SK-N-SH (cell line): ENCODE results near the gene TEN1.
A peak's percentile ranks its signal among the peaks of the same experiment; 100 is the strongest.

Source experiments
- CHD2 ChIP-seq: fragments of 150-350 bp; IDR thresholded peaks from 2 replicates; pipeline ENCODE4 v1.6.1; 2018; ENCODE audit warnings: low read length; ENCODE audit not compliant: partially characterized antibody
- EP300 ChIP-seq, 2 experiments: IDR thresholded peaks; 2 replicates each; pipeline versions ENCODE4 v1.4.0 to v1.6.1; 2012; ENCODE audit warnings: borderline replicate concordance in 1 of 2, low read depth in 1 of 2, low read length in 1 of 2
- EZH2phosphoT487 ChIP-seq: fragments of 200-600 bp; sonication (generic); IDR thresholded peaks from 2 replicates; pipeline ENCODE4 v1.6.1; 2017; ENCODE audit warnings: low read depth, mixed run types, mild to moderate bottlenecking, antibody characterized with exemption, moderate library complexity, borderline replicate concordance
- MEF2A ChIP-seq: IDR thresholded peaks from 2 replicates; pipeline ENCODE4 v1.4.0; 2012; ENCODE audit warnings: low read depth, borderline replicate concordance
- MXI1 ChIP-seq: IDR thresholded peaks from 2 replicates; pipeline ENCODE4 v1.6.1; 2012; ENCODE audit warnings: mild to moderate bottlenecking, low read depth, low read length, improper control_type of control experiment
- POLR2AphosphoS5 ChIP-seq: IDR thresholded peaks from 2 replicates; pipeline ENCODE4 v1.6.1; 2012; ENCODE audit warnings: low read depth, low read length
- RAD21 ChIP-seq: IDR thresholded peaks from 2 replicates; pipeline ENCODE4 v1.6.1; 2012; ENCODE audit warnings: mild to moderate bottlenecking, low read length
- SMC3 ChIP-seq: IDR thresholded peaks from 2 replicates; pipeline ENCODE4 v1.6.1; 2012; ENCODE audit warnings: low read depth, low read length, improper control_type of control experiment
- TCF12 ChIP-seq: IDR thresholded peaks from 2 replicates; pipeline ENCODE4 v1.4.0; 2012
- YY1 ChIP-seq: IDR thresholded peaks from 2 replicates; pipeline ENCODE4 v1.4.0; 2012; ENCODE audit warnings: low read depth, mild to moderate bottlenecking
- TF ChIP-seq, protein P1 (sequence below): fragments of 200-600 bp; sonication (generic); IDR thresholded peaks from 2 replicates; pipeline ENCODE4 v1.6.1; 2017; ENCODE audit warnings: antibody characterized with exemption, mild to moderate bottlenecking, moderate library complexity
- TF ChIP-seq, protein P2 (sequence below): IDR thresholded peaks from 2 replicates; pipeline ENCODE4 v1.6.1; 2012; ENCODE audit warnings: mild to moderate bottlenecking, low read depth, low read length, moderate library complexity

GRCh38 chr17:75978938-75979704, at the start of gene TEN1, which contains the start of gene ACOX1:
- no peak for TF ChIP-seq RAD21
- TF ChIP-seq, protein P1, sequence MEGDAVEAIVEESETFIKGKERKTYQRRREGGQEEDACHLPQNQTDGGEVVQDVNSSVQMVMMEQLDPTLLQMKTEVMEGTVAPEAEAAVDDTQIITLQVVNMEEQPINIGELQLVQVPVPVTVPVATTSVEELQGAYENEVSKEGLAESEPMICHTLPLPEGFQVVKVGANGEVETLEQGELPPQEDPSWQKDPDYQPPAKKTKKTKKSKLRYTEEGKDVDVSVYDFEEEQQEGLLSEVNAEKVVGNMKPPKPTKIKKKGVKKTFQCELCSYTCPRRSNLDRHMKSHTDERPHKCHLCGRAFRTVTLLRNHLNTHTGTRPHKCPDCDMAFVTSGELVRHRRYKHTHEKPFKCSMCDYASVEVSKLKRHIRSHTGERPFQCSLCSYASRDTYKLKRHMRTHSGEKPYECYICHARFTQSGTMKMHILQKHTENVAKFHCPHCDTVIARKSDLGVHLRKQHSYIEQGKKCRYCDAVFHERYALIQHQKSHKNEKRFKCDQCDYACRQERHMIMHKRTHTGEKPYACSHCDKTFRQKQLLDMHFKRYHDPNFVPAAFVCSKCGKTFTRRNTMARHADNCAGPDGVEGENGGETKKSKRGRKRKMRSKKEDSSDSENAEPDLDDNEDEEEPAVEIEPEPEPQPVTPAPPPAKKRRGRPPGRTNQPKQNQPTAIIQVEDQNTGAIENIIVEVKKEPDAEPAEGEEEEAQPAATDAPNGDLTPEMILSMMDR = peak; percentile 39; the same call in 1 of the 2 replicates
- no peak for TF ChIP-seq SMC3
- TF ChIP-seq MXI1 = peak; percentile 90
- peak; percentile 98 for TF ChIP-seq POLR2AphosphoS5
- TF ChIP-seq EZH2phosphoT487 = no peak
- peak; percentile 37 to 43; a peak in 2 of 4 replicates for TF ChIP-seq EP300 (IDR thresholded peaks at IDR 0.05; ENCODE audit: borderline replicate concordance in 1 of 2, low read depth in 1 of 2, low read length in 1 of 2)
- peak; percentile 21; the same call in 1 of the 2 replicates for TF ChIP-seq TCF12
- peak; percentile 86; the same call in 1 of the 2 replicates for TF ChIP-seq YY1
- peak; percentile 55 for TF ChIP-seq CHD2
- TF ChIP-seq, protein P2, sequence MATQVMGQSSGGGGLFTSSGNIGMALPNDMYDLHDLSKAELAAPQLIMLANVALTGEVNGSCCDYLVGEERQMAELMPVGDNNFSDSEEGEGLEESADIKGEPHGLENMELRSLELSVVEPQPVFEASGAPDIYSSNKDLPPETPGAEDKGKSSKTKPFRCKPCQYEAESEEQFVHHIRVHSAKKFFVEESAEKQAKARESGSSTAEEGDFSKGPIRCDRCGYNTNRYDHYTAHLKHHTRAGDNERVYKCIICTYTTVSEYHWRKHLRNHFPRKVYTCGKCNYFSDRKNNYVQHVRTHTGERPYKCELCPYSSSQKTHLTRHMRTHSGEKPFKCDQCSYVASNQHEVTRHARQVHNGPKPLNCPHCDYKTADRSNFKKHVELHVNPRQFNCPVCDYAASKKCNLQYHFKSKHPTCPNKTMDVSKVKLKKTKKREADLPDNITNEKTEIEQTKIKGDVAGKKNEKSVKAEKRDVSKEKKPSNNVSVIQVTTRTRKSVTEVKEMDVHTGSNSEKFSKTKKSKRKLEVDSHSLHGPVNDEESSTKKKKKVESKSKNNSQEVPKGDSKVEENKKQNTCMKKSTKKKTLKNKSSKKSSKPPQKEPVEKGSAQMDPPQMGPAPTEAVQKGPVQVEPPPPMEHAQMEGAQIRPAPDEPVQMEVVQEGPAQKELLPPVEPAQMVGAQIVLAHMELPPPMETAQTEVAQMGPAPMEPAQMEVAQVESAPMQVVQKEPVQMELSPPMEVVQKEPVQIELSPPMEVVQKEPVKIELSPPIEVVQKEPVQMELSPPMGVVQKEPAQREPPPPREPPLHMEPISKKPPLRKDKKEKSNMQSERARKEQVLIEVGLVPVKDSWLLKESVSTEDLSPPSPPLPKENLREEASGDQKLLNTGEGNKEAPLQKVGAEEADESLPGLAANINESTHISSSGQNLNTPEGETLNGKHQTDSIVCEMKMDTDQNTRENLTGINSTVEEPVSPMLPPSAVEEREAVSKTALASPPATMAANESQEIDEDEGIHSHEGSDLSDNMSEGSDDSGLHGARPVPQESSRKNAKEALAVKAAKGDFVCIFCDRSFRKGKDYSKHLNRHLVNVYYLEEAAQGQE = peak; percentile 65
- no peak for TF ChIP-seq MEF2A
